Measurements from ENCODE around the gene SUGCT. TPM values are rescaled to one million over a fixed set of nuclear protein-coding genes. Genes with fewer than 3 reads are reported as not detected.

The SUGCT gene
- total RNA-seq, 1 experiment from 2014 or later, result 4.6 TPM

- H3K9me3 Mint-ChIP-seq, result no peaks in the 10 kb centered on the region
- H3K4me1 Mint-ChIP-seq, result peaks cover 12% of the 10 kb centered on the region
- POLR2A ChIA-PET, result no interaction called here
- ATAC-seq, result no peak
- no peak overlapping the region; the same call in none of the 2 replicates for H3K27ac Mint-ChIP-seq
- TF ChIP-seq CREB1 (CRISPR knock-in tag; IDR thresholded peaks at IDR 0.05) (no peak), FOXK1 (CRISPR knock-in tag; IDR thresholded peaks at IDR 0.05) (no peak), FOXP1 (CRISPR knock-in tag; IDR thresholded peaks at IDR 0.05; ENCODE audit: borderline replicate concordance) (no peak), ATF1 (CRISPR knock-in tag; IDR thresholded peaks at IDR 0.05) (no peak), USF1 (CRISPR knock-in tag; IDR thresholded peaks at IDR 0.05) (no peak), ZNF317 (CRISPR knock-in tag; IDR thresholded peaks at IDR 0.05; ENCODE audit: borderline replicate concordance, low read depth) (no peak), SP1 (CRISPR knock-in tag; conservative IDR thresholded peaks at IDR 0.05) (no peak), ZNF121 (CRISPR knock-in tag; IDR thresholded peaks at IDR 0.05) (no peak), ARID4B (CRISPR knock-in tag; IDR thresholded peaks at IDR 0.05; ENCODE audit: borderline replicate concordance) (no peak), OVOL2 (CRISPR knock-in tag; IDR thresholded peaks at IDR 0.05; ENCODE audit: borderline replicate concordance) (no peak), ZNF219 (CRISPR knock-in tag; IDR thresholded peaks at IDR 0.05; ENCODE audit: borderline replicate concordance) (no peak), ETV6 (CRISPR knock-in tag; IDR thresholded peaks at IDR 0.05) (no peak)
- H3K4me3 Mint-ChIP-seq, result no peak overlapping the region
- no peak for DNase-seq (ENCODE audit: low spot score)
- H3K36me3 Mint-ChIP-seq, result no peaks in the 10 kb centered on the region
- CTCF ChIA-PET, result no interaction called here
- H3K27me3 Mint-ChIP-seq (ENCODE audit: low read depth), result no peaks in the 10 kb centered on the region
Observed at GRCh38 chr7:40419806-40420205, 285.0 kb downstream of the SUGCT start.

GRCh38 chr7:40421433-40421832, 286.6 kb downstream of the SUGCT start:
- no peaks in the 10 kb centered on the region for H3K27me3 Mint-ChIP-seq (ENCODE audit: low read depth)
- no peak for ATAC-seq
- no peaks in the 10 kb centered on the region for H3K36me3 Mint-ChIP-seq
- H3K9me3 Mint-ChIP-seq, result no peaks in the 10 kb centered on the region
- peak overlapping the region; percentile 24; the same call in 1 of the 2 replicates for H3K27ac Mint-ChIP-seq
- ChIA-PET POLR2A (interaction anchor here (0.7 kb wide), 1 partner anchor 876 kb away, joined by 3 read pairs; no protein-coding TSS in a partner anchor), CTCF (no interaction called here)
- no peak for DNase-seq (ENCODE audit: low spot score)
- peaks cover 12% of the 10 kb centered on the region for H3K4me1 Mint-ChIP-seq
- H3K4me3 Mint-ChIP-seq, result no peak overlapping the region
- no peak for TF ChIP-seq STAT6 (CRISPR knock-in tag; conservative IDR thresholded peaks at IDR 0.05; ENCODE audit: low read depth)
- TF ChIP-seq FOXP4 (CRISPR knock-in tag; IDR thresholded peaks at IDR 0.05), result no peak
- no peak for TF ChIP-seq PRDM15 (CRISPR knock-in tag; IDR thresholded peaks at IDR 0.05)
- no peak for TF ChIP-seq ESRRA (CRISPR knock-in tag; IDR thresholded peaks at IDR 0.05; ENCODE audit: borderline replicate concordance)
- TF ChIP-seq JAZF1 (CRISPR knock-in tag; IDR thresholded peaks at IDR 0.05), result no peak
- TF ChIP-seq FOXK1 (CRISPR knock-in tag; IDR thresholded peaks at IDR 0.05), result no peak
- TF ChIP-seq IRF1 (CRISPR knock-in tag; IDR thresholded peaks at IDR 0.05), result no peak
- no peak for TF ChIP-seq RELA (CRISPR knock-in tag; IDR thresholded peaks at IDR 0.05; ENCODE audit: borderline replicate concordance)
- no peak for TF ChIP-seq ZMAT4 (CRISPR knock-in tag; IDR thresholded peaks at IDR 0.05)
- no peak for TF ChIP-seq NR3C1 (CRISPR knock-in tag; conservative IDR thresholded peaks at IDR 0.05; ENCODE audit: low read depth)
